Thoracic aorta (tissue), 2 donors: Measurements from ENCODE around the gene SSBP4. TPM values are rescaled to one million over a fixed set of nuclear protein-coding genes. Genes with fewer than 3 reads are reported as not detected.

Experiments used
- ATAC-seq: fragments of 150-250 bp; one replicate; pipeline ENCODE4 v1.8.0; 2017; ENCODE audit warnings: low read depth; ENCODE audit not compliant: insufficient number of reproducible peaks, low FRiP score
- DNase-seq: peaks from one replicate; pipeline ENCODE4 v3.0.0-alpha.2; 2020; ENCODE audit warnings: low spot score
- H3K27ac ChIP-seq, 2 donors: fragments of 200-600 bp; sonication (generic); 1 replicate in 1 of 2; 2 replicates in 1 of 2; pipeline ENCODE4 v1.5.1; 2016; ENCODE audit warnings: mild to moderate bottlenecking in 2 of 2, moderate library complexity in 2 of 2
- H3K27me3 ChIP-seq: fragments of 200-600 bp; sonication (generic); replicated peaks from 2 replicates; pipeline ENCODE4 v1.6.0; 2016; ENCODE audit warnings: mild to moderate bottlenecking; ENCODE audit not compliant: insufficient read depth
- H3K36me3 ChIP-seq: fragments of 200-600 bp; sonication (generic); one replicate; pipeline ENCODE4 v1.5.1; 2016
- H3K4me1 ChIP-seq, 2 donors: fragments of 200-600 bp; sonication (generic); 1 replicate in 1 of 2; 2 replicates in 1 of 2; pipeline versions ENCODE4 v1.5.1 to v1.6.0; 2016; ENCODE audit warnings: low read depth in 2 of 2, mild to moderate bottlenecking in 1 of 2; ENCODE audit not compliant: control insufficient read depth in 1 of 2
- H3K4me3 ChIP-seq: fragments of 200-600 bp; sonication (generic); 2 replicates; pipeline ENCODE4 v1.5.1; 2016; ENCODE audit warnings: mild to moderate bottlenecking
- H3K9me3 ChIP-seq: fragments of 200-600 bp; sonication (generic); 2 replicates; pipeline ENCODE4 v1.5.1; 2016
- total RNA-seq, 2 donors: library from RNA; depleted of rRNA; stranded (reverse); fragments of >200 nt; gene quantifications; one replicate each; pipeline versions ENCODE4 v1.1.0 to v1.2.3, GENCODE V29; 2016
- TF ChIP-seq, protein P1 (sequence below): fragments of 200-600 bp; sonication (generic); IDR thresholded peaks from one replicate; pipeline ENCODE4 v1.5.1; 2019; ENCODE audit warnings: antibody characterized with exemption

Gene SSBP4
- total RNA-seq, 2 donors from 2014 or later: 87.7 to 94.9 TPM

DNA sequence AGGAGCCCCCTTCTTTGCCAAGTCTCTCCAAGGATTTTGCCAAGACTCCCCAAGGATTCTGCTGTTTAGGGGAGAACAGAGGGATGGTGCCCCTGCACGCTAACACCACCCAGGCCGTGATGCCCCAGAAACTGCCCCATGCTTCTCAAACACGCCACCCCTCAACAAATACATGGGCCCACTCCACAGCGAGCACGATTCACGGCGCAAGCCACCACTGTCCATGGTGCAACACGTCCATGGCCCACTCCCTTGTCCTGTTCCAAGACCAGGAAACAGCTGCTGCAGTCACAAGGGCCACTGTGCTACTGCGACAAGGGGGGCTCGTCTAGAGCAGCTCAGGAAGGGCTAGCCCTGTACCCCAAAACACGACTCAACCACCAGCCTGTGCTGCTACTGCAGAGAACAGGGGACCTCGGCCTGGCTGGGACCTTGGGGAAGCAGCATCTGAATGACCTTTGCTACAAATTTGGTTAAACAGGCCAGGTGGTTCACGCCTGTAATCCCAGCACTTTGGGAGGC, 55.2 kb downstream of the SSBP4 start:
- TF ChIP-seq, protein P1, sequence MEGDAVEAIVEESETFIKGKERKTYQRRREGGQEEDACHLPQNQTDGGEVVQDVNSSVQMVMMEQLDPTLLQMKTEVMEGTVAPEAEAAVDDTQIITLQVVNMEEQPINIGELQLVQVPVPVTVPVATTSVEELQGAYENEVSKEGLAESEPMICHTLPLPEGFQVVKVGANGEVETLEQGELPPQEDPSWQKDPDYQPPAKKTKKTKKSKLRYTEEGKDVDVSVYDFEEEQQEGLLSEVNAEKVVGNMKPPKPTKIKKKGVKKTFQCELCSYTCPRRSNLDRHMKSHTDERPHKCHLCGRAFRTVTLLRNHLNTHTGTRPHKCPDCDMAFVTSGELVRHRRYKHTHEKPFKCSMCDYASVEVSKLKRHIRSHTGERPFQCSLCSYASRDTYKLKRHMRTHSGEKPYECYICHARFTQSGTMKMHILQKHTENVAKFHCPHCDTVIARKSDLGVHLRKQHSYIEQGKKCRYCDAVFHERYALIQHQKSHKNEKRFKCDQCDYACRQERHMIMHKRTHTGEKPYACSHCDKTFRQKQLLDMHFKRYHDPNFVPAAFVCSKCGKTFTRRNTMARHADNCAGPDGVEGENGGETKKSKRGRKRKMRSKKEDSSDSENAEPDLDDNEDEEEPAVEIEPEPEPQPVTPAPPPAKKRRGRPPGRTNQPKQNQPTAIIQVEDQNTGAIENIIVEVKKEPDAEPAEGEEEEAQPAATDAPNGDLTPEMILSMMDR: no peak
- H3K27ac ChIP-seq: no peak overlapping the region
- H3K4me1 ChIP-seq: peaks cover 28 to 57% of the 10 kb centered on the region in 2 donors

DNA sequence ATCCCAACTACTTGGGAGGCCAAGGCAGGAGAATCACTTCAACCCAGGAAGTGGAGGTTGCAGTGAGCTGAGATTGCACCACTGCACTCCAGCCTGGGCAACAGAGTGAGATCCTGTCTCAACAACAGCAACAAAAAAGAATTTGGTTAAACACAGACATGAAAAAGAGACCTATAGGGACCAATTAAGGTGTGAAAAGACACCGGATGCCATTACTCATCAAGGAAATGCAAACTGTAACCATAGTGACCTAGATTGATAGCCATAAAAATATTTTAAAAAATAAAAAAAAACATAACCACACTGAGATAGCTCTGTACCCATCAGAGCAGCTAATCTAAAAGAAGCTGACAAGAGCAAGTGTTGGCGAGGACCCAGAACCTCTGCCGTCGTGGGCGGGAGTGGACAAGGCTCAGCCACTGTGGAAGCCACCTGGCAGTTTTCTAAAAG, 55.8 kb downstream of the SSBP4 start:
- Histone ChIP-seq H3K9me3 (no peaks in the 10 kb centered on the region), H3K36me3 (peaks cover 17% of the 10 kb centered on the region), H3K4me3 (no peak overlapping the region), H3K27me3 (no peaks in the 10 kb centered on the region), H3K4me1 (peaks cover 34 to 57% of the 10 kb centered on the region in 2 donors), H3K27ac (no peak overlapping the region)
- TF ChIP-seq, protein P1: no peak
- no peak for ATAC-seq
- DNase-seq: no peak

More for the DNA sequence above, 55.2 kb downstream of the SSBP4 start:
- Histone ChIP-seq H3K27me3 (no peaks in the 10 kb centered on the region), H3K9me3 (no peaks in the 10 kb centered on the region), H3K36me3 (peaks cover 17% of the 10 kb centered on the region), H3K4me3 (no peak overlapping the region)
- DNase-seq: no peak
- no peak for ATAC-seq

DNA sequence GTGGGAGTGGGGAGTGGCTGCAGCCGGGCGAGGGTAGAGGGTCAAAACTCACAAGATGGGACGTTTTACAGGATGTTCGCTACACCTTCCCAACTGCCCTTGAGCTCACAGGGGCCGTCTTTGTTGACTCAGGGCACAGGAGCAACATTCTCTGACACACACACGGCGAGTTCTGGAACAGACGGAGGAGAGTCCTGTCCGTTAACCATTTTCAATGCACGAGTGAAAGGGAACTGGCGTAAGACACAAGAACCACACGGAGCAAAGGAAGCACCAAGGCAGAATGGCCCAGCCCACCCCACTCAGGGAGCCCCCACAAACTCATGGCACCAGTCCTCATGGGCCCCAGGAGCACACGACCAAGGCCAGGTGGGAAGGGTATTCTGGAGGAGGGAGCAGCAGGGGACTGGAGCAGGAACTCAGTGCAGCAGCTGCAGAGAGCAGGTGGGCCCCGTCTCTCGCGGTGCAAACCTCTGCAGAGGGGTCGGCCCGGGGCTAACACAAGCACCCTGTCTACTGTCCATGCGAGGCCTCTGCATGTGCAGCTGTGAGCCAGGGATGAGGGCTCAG, 56.6 kb downstream of the SSBP4 start:
- Histone ChIP-seq H3K4me1 (peaks cover 42 to 58% of the 10 kb centered on the region in 2 donors), H3K27ac (no peak overlapping the region), H3K27me3 (no peaks in the 10 kb centered on the region), H3K36me3 (peaks cover 12% of the 10 kb centered on the region), H3K4me3 (no peak overlapping the region), H3K9me3 (no peaks in the 10 kb centered on the region)
- DNase-seq (no peak), ATAC-seq (no peak)
- TF ChIP-seq, protein P1: no peak

DNA sequence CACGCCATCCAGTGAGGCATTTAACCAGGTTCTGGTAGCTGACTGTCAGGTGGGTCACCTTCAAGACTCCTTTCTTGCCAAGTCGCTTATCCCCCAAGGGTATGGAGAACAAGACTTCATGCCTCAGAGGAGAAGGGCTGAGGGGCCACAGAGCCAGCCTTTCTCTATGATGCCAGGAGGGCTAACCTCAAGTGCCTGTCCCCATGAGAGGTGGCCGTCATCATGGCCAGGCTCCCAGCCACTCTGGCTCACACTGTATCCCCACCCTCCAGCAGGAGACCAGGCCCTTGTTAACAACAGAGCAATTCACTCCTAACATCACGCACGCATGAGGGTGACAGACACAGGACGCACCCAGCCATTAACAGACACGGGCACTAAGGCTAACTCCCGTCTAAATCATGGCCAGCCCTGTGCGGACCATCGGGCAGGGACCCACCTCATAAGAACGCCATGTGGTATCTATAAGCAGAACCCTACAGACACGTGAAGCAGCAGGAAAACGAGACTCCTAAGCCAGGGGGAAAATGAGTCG, 57.4 kb downstream of the SSBP4 start:
- Histone ChIP-seq H3K9me3 (no peaks in the 10 kb centered on the region), H3K4me3 (no peak overlapping the region), H3K27ac (no peak overlapping the region), H3K27me3 (no peaks in the 10 kb centered on the region), H3K4me1 (peaks cover 45 to 63% of the 10 kb centered on the region in 2 donors), H3K36me3 (peaks cover 7% of the 10 kb centered on the region)
- ATAC-seq (no peak), DNase-seq (no peak)
- TF ChIP-seq, protein P1: no peak

DNA sequence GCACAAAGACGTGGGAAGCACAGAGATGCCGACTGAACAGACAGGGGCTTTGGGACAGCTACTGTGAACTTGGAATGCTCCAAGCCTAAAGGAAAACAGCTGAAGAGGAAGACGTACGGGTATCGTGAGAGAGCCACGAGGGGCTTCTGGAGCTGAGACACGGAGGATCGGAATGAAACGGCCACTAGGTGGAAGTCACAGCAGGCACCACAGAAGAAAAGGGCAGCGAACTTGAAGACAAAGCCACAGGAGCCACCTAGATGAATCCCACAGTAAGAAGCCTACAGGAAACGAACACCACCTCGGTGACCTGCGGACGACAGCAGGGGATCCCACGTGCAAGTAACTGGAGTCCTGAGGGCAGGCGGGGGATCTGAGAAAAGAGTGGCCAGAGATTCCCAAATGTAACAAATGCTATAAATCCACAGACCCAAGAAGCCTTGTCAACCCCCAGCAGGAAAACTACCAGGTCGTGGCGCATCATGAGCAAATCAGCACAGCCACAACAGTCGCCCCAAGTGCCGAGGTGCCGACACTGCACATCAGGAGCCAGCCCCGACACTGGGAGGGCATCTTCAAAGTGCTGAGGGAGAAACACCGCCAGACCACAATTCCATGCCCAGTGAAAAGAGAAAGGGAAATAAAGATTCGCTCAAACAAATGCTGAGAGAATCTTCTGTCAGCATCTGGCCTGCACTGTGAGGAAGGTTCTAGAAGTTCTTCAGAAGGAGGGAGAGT, 58.0 kb downstream of the SSBP4 start:
- no peak overlapping the region for H3K4me3 ChIP-seq
- TF ChIP-seq, protein P1: no peak
- no peak overlapping the region for H3K27ac ChIP-seq
- ATAC-seq (no peak), DNase-seq (no peak)
- H3K4me1 ChIP-seq: peaks cover 45 to 63% of the 10 kb centered on the region in 2 donors
- H3K36me3 ChIP-seq: peaks cover 4% of the 10 kb centered on the region
- H3K9me3 ChIP-seq: no peaks in the 10 kb centered on the region
- no peaks in the 10 kb centered on the region for H3K27me3 ChIP-seq
